ENCODE measurements around the gene CASP9.

DNA sequence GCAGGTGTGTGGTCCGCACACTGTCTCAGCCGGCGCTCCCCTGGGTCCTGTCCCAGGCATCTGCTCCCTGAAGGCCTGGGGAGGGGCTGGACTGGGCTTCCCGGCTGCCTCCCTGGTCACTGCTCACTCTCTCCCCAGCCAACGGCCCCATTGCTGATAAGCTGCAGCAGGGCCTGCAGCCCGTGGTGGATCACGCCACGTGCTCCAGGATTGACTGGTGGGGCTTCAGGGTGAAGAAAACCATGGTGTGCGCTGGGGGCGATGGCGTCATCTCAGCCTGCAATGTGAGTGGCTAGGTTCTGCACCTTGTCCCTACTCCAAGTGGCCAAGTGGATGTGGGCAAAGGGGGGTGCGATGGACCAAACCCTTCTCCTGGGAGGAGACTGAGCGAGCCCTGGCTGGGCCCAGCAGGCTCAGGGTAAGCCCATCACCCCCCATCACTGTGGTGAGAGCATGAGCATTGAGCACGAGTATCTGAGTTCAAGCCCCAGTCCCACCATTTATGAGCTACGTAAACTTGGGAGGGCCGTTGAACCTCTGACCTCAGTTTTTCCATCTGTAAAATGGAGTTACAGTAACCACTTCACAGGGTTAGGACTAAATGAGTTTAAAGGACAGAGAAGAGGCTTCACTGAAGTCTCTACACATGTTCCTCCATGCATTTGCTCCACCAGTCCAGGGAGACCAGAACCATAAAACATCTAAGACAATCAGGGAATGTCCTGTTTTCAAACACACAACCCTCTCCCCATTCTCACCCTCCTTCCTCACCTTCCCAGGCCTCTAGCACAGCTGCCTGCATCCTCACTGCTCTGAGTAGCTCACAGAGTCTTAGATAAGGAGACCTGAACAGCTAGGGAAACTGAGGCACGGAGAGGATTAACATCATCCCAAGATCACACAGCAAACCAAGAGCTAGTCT, 79.3 kb downstream of the CASP9 start:
- TF ChIP-seq POLR2A (IDR thresholded peaks at IDR 0.05) (no peak), CTCF (IDR thresholded peaks at IDR 0.05) (no peak)
